NB4 (cell line): ENCODE results near the gene DPPA2.

Experiments used
- MAX ChIP-seq: IDR thresholded peaks from 2 replicates; pipeline ENCODE4 v1.6.1; 2011; ENCODE audit warnings: low read depth, low read length
- POLR2A ChIP-seq: IDR thresholded peaks from 2 replicates; pipeline ENCODE4 v1.6.1; 2011; ENCODE audit warnings: mild to moderate bottlenecking; ENCODE audit not compliant: insufficient read length; ENCODE audit errors: extremely low read depth
- TF ChIP-seq, protein P1 (sequence below): IDR thresholded peaks from one replicate; pipeline ENCODE4 v1.5.1; 2012; ENCODE audit warnings: low read depth, low read length

- TF ChIP-seq, protein P1, sequence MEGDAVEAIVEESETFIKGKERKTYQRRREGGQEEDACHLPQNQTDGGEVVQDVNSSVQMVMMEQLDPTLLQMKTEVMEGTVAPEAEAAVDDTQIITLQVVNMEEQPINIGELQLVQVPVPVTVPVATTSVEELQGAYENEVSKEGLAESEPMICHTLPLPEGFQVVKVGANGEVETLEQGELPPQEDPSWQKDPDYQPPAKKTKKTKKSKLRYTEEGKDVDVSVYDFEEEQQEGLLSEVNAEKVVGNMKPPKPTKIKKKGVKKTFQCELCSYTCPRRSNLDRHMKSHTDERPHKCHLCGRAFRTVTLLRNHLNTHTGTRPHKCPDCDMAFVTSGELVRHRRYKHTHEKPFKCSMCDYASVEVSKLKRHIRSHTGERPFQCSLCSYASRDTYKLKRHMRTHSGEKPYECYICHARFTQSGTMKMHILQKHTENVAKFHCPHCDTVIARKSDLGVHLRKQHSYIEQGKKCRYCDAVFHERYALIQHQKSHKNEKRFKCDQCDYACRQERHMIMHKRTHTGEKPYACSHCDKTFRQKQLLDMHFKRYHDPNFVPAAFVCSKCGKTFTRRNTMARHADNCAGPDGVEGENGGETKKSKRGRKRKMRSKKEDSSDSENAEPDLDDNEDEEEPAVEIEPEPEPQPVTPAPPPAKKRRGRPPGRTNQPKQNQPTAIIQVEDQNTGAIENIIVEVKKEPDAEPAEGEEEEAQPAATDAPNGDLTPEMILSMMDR = peak; percentile 41
- TF ChIP-seq POLR2A (no peak), MAX (no peak)
Observed at GRCh38 chr3:109275702-109276293, 40.5 kb downstream of the DPPA2 start.
